GM12864 (cell line): Measurements from ENCODE around the gene RAB18.
"Not testable (repeated sequence)": the region's sequence is repeated elsewhere in the genome, so short reads cannot be mapped to it uniquely, and the experiment has no call there.

Experiments used
- DNase-seq: peaks from one replicate; pipeline ENCODE4 v3.0.0-alpha.2; 2011; ENCODE audit warnings: low read depth
- H3K4me3 ChIP-seq: 2 replicates; pipeline ENCODE4 v1.5.1; 2011; ENCODE audit warnings: mild to moderate bottlenecking, low read depth, low read length, control low read depth
- CTCF ChIP-seq: IDR thresholded peaks from 2 replicates; pipeline ENCODE4 v1.5.1; 2011; ENCODE audit warnings: low read depth, mild to moderate bottlenecking, moderate library complexity, low read length, control low read depth, inconsistent platforms; ENCODE audit errors: missing control alignments

The RAB18 gene

GRCh38 chr10:27564398-27564797 is 60.3 kb downstream of the RAB18 start:
- no peak overlapping the region for H3K4me3 ChIP-seq
- TF ChIP-seq CTCF, result no peak
- no peak for DNase-seq

- no peak for TF ChIP-seq CTCF
- no peak for DNase-seq
- H3K4me3 ChIP-seq, result no peak overlapping the region
Observed at GRCh38 chr10:27564880-27565279, 60.8 kb downstream of the RAB18 start.

GRCh38 chr10:27568196-27569175 is 64.4 kb downstream of the RAB18 start:
- no peak for DNase-seq
- H3K4me3 ChIP-seq, result no peak overlapping the region
- TF ChIP-seq CTCF, result no peak

- DNase-seq, result no peak
- H3K4me3 ChIP-seq, result no peak overlapping the region
- TF ChIP-seq CTCF, result no peak
Observed at GRCh38 chr10:27569946-27570345, 65.8 kb downstream of the RAB18 start.

GRCh38 chr10:27577038-27577437 is 72.9 kb downstream of the RAB18 start:
- not testable (repeated sequence) for H3K4me3 ChIP-seq, DNase-seq

GRCh38 chr10:27578316-27578715 is 74.2 kb downstream of the RAB18 start:
- no peak for DNase-seq
- no peak overlapping the region for H3K4me3 ChIP-seq
- no peak for TF ChIP-seq CTCF

- no peak for DNase-seq
- H3K4me3 ChIP-seq, result no peak overlapping the region
- no peak for TF ChIP-seq CTCF
Observed at GRCh38 chr10:27581225-27581624, 77.1 kb downstream of the RAB18 start.
